Endothelial cell of umbilical vein (primary cell): ENCODE data around the gene SPANXB1. TPM values are rescaled to one million over a fixed set of nuclear protein-coding genes. Genes with fewer than 3 reads are reported as not detected.

Experiments
- BruUV-seq: library from RNA; stranded (reverse); fragments of 400-500 nt; replicated peaks from 2 replicates; lab custom pipeline; 2021; lab: Mats Ljungman, UMichigan
- CTCF ChIA-PET: fragments of 300-600, 350-600 bp; sonication (Branson Sonifier 250); formaldehyde crosslinking; loops from one replicate; lab custom pipeline; 2021; ENCODE audit warnings: antibody characterized with exemption, inconsistent platforms; lab: Charles Lee
- POLR2A ChIA-PET: fragments of 300-600, 350-600 bp; sonication (Branson Sonifier 250); formaldehyde crosslinking; loops from one replicate; lab custom pipeline; 2021; ENCODE audit warnings: antibody characterized with exemption, inconsistent platforms; lab: Charles Lee
- DNase-seq: peaks from one replicate; pipeline ENCODE4 v3.0.0-alpha.2; 2011; ENCODE audit warnings: low read depth, low spot score
- FAIRE-seq: peaks from 2 replicates; lab custom pipeline; 2011; peaks lifted over from hg19 to GRCh38; lab: Jason Lieb, UNC
- H2AFZ ChIP-seq: 2 replicates; pipeline ENCODE4 v1.6.0; 2012; ENCODE audit warnings: low read depth, low read length, control low read depth, inconsistent platforms
- H3K27ac ChIP-seq: 2 replicates; pipeline ENCODE4 v1.5.1; 2011; ENCODE audit warnings: low read depth, mild to moderate bottlenecking, control low read depth, low read length, moderate library complexity; ENCODE audit not compliant: insufficient read depth
- H3K27me3 ChIP-seq, 2 experiments: 2 replicates each; pipeline versions ENCODE4 v1.6.0 to v1.6.1; 2011; ENCODE audit warnings: low read length in 2 of 2, mixed read lengths in 1 of 2; ENCODE audit not compliant: control insufficient read depth in 2 of 2, insufficient read depth in 2 of 2
- H3K36me3 ChIP-seq, 2 experiments: 2 replicates in 1 of 2; 3 replicates in 1 of 2; pipeline ENCODE4 v1.5.1; 2011; ENCODE audit warnings: low read length in 2 of 2, mild to moderate bottlenecking in 1 of 2, moderate library complexity in 1 of 2; ENCODE audit not compliant: control insufficient read depth in 2 of 2, insufficient read depth in 2 of 2; ENCODE audit errors: extremely low read depth in 1 of 2
- H3K4me1 ChIP-seq: 3 replicates; pipeline ENCODE4 v1.5.1; 2011; ENCODE audit warnings: mild to moderate bottlenecking, low read length; ENCODE audit not compliant: control insufficient read depth, insufficient read depth; ENCODE audit errors: extremely low read depth
- H3K4me2 ChIP-seq: 2 replicates; pipeline ENCODE4 v1.6.1; 2011; ENCODE audit warnings: low read length, control low read depth, mixed read lengths; ENCODE audit not compliant: insufficient read depth
- H3K4me3 ChIP-seq, 3 experiments: fragments of 200-600 bp in 1 of 3; sonication (generic), shearing (Covaris generic) in 1 of 3; replicated peaks in 1 of 3; 2 replicates each; pipeline ENCODE4 v1.5.1; 2011 to 2016; ENCODE audit warnings: control low read depth in 3 of 3, low read length in 3 of 3, mild to moderate bottlenecking in 2 of 3, inconsistent platforms in 1 of 3, low read depth in 1 of 3, moderate library complexity in 1 of 3; ENCODE audit not compliant: insufficient read depth in 1 of 3
- H3K79me2 ChIP-seq: 2 replicates; pipeline ENCODE4 v1.6.0; 2012; ENCODE audit warnings: low read length, inconsistent platforms; ENCODE audit not compliant: control insufficient read depth, insufficient read depth
- H3K9ac ChIP-seq: replicated peaks from 2 replicates; pipeline ENCODE3; 2011; ENCODE audit warnings: low read length, control low read depth; ENCODE audit not compliant: insufficient read depth; ENCODE audit errors: extremely low read depth
- H3K9me1 ChIP-seq: replicated peaks from 3 replicates; pipeline ENCODE4 v1.6.0; 2011; ENCODE audit warnings: mild to moderate bottlenecking, low read length; ENCODE audit not compliant: control insufficient read depth, insufficient read depth; ENCODE audit errors: extremely low read depth
- H3K9me3 ChIP-seq: replicated peaks from 2 replicates; pipeline ENCODE4 v1.5.1; 2012; ENCODE audit warnings: low read length, inconsistent platforms; ENCODE audit not compliant: control insufficient read depth, insufficient read depth
- H4K20me1 ChIP-seq: replicated peaks from 2 replicates; pipeline ENCODE3; 2011; ENCODE audit warnings: mild to moderate bottlenecking, low read length; ENCODE audit not compliant: control insufficient read depth, insufficient read depth; ENCODE audit errors: extremely low read depth
- FOS ChIP-seq: IDR thresholded peaks from 2 replicates; pipeline ENCODE4 v1.6.1; 2011; ENCODE audit warnings: mild to moderate bottlenecking, low read length, moderate library complexity, borderline replicate concordance; ENCODE audit not compliant: insufficient read depth
- JUN ChIP-seq: IDR thresholded peaks from 2 replicates; pipeline ENCODE4 v1.6.1; 2011; ENCODE audit warnings: borderline replicate concordance, low read depth; ENCODE audit not compliant: insufficient read length, insufficient read depth
- MYC ChIP-seq: IDR thresholded peaks from one replicate; pipeline ENCODE4 v1.6.1; 2011; ENCODE audit warnings: mild to moderate bottlenecking, low read depth, low read length
- POLR2A ChIP-seq: IDR thresholded peaks from 2 replicates; pipeline ENCODE4 v1.6.1; 2012; ENCODE audit warnings: low read depth, mild to moderate bottlenecking, control low read depth, low read length
- dilution Hi-C: fragments of 300-500 bp; cut with MboI; formaldehyde crosslinking; loops from one replicate; pipeline ENCODE4 v1.15.0; 2019; ENCODE audit warnings: low sequenced_read_pairs; ENCODE audit not compliant: extremely low pct_ligation_motif_present
- intact Hi-C: fragments of 100-400 bp; cut with micrococcal nuclease; formaldehyde crosslinking; loops from one replicate; pipeline ENCODE4 v1.10.0; 2022
- polyA plus RNA-seq, 4 experiments: library from polyadenylated mRNA; depleted of rRNA in 3 of 4; stranded (reverse) in 3 of 4; unstranded in 1 of 4; fragments of >200 nt; gene quantifications; 2 replicates each; pipeline versions ENCODE4 v1.2.1 to v1.2.3, GENCODE V29; 2011 to 2012; ENCODE audit warnings: missing spikeins in 1 of 4
- total RNA-seq: library from RNA; stranded (reverse); gene quantifications from 2 replicates; pipeline ENCODE4 v1.2.3, GENCODE V29; 2021
- TF ChIP-seq, protein P1 (sequence below): IDR thresholded peaks from 2 replicates; pipeline ENCODE4 v1.6.1; 2011; ENCODE audit not compliant: insufficient read depth, insufficient read length
- TF ChIP-seq, protein P2 (sequence below), 2 donors: IDR thresholded peaks; 1 replicate in 1 of 2; 2 replicates in 1 of 2; pipeline ENCODE4 v1.5.1; 2011; ENCODE audit warnings: low read length in 2 of 2, mild to moderate bottlenecking in 2 of 2, moderate library complexity in 2 of 2, control low read depth in 1 of 2, inconsistent platforms in 1 of 2, low read depth in 1 of 2; ENCODE audit not compliant: insufficient read depth in 1 of 2; ENCODE audit errors: extremely low read depth in 1 of 2

SPANXB1 gene
- total and polyA plus RNA-seq, 2 donors (not counting 3 experiments of a cell fraction or from before 2014, with no cell fraction given): not detected

- no peaks in the 10 kb centered on the region for H3K9me3 ChIP-seq
- H2AFZ ChIP-seq: no peak overlapping the region
- TF ChIP-seq FOS: no peak
- TF ChIP-seq MYC: no peak
- BruUV-seq: no TSS peak
- dilution Hi-C loops (no loop called here), intact Hi-C loops (no loop called here)
- no peak overlapping the region for H3K9ac ChIP-seq
- no peaks in the 10 kb centered on the region for H3K79me2 ChIP-seq
- no peaks in the 10 kb centered on the region for H3K36me3 ChIP-seq
- no peak overlapping the region for H3K4me3 ChIP-seq
- H3K4me1 ChIP-seq: no peaks in the 10 kb centered on the region
- no peak for FAIRE-seq
- ChIA-PET CTCF (no interaction called here), POLR2A (no interaction called here)
- H3K4me2 ChIP-seq: no peak overlapping the region
- no peaks in the 10 kb centered on the region for H3K27me3 ChIP-seq
- H3K27ac ChIP-seq: no peak overlapping the region
- no peaks in the 10 kb centered on the region for H4K20me1 ChIP-seq
- no peaks in the 10 kb centered on the region for H3K9me1 ChIP-seq
- DNase-seq: no peak
Measured at GRCh38 chrX:140971099-140971795, 31.1 kb upstream of the SPANXB1 start.

- Histone ChIP-seq H3K79me2 (no peaks in the 10 kb centered on the region), H2AFZ (no peak overlapping the region), H3K27ac (no peak overlapping the region), H3K9me3 (no peaks in the 10 kb centered on the region), H3K4me3 (no peak overlapping the region), H3K4me1 (no peaks in the 10 kb centered on the region), H3K36me3 (no peaks in the 10 kb centered on the region), H4K20me1 (no peaks in the 10 kb centered on the region), H3K9me1 (no peaks in the 10 kb centered on the region), H3K9ac (no peak overlapping the region), H3K27me3 (no peaks in the 10 kb centered on the region), H3K4me2 (no peak overlapping the region)
- DNase-seq (no peak), FAIRE-seq (no peak)
- dilution Hi-C loops: no loop called here
- ChIA-PET POLR2A (no interaction called here), CTCF (no interaction called here)
- TF ChIP-seq FOS: no peak
- TF ChIP-seq, protein P1, sequence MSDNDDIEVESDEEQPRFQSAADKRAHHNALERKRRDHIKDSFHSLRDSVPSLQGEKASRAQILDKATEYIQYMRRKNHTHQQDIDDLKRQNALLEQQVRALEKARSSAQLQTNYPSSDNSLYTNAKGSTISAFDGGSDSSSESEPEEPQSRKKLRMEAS: no peak
- TF ChIP-seq, protein P2, sequence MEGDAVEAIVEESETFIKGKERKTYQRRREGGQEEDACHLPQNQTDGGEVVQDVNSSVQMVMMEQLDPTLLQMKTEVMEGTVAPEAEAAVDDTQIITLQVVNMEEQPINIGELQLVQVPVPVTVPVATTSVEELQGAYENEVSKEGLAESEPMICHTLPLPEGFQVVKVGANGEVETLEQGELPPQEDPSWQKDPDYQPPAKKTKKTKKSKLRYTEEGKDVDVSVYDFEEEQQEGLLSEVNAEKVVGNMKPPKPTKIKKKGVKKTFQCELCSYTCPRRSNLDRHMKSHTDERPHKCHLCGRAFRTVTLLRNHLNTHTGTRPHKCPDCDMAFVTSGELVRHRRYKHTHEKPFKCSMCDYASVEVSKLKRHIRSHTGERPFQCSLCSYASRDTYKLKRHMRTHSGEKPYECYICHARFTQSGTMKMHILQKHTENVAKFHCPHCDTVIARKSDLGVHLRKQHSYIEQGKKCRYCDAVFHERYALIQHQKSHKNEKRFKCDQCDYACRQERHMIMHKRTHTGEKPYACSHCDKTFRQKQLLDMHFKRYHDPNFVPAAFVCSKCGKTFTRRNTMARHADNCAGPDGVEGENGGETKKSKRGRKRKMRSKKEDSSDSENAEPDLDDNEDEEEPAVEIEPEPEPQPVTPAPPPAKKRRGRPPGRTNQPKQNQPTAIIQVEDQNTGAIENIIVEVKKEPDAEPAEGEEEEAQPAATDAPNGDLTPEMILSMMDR (IDR thresholded peaks at IDR 0.05; ENCODE audit: extremely low read depth in 1 of 2, insufficient read depth in 1 of 2, low read depth in 1 of 2, low read length in 2 of 2): no peak
- no peak for TF ChIP-seq POLR2A
- TF ChIP-seq MYC: no peak
- TF ChIP-seq JUN: no peak
- BruUV-seq: no TSS peak
- intact Hi-C loops: no loop called here
Measured at GRCh38 chrX:140975472-140975871, 26.9 kb upstream of the SPANXB1 start.
